B cell (primary cell): ENCODE data around the gene VWA3A. TPM values are rescaled to one million over a fixed set of nuclear protein-coding genes. Genes with fewer than 3 reads are reported as not detected.

Experiments
- ATAC-seq: fragments of 200-7000 bp; cut with Tn5 transposase; one replicate; pipeline ENCODE4 v1.10.0; 2021; ENCODE audit warnings: low read depth, mild to moderate bottlenecking, moderate number of reproducible peaks, moderate library complexity
- CTCF ChIA-PET: fragments of 350-600 bp; sonication (Branson Sonifier 250); formaldehyde crosslinking; loops from one replicate; lab custom pipeline; 2021; ENCODE audit warnings: antibody characterized with exemption, inconsistent platforms; lab: Charles Lee
- POLR2A ChIA-PET: fragments of 350-600 bp; sonication (Branson Sonifier 250); formaldehyde crosslinking; loops from one replicate; lab custom pipeline; 2021; ENCODE audit warnings: antibody characterized with exemption; lab: Charles Lee
- DNase-seq: peaks from one replicate; pipeline ENCODE4 v3.0.0; 2013
- H2AFZ ChIP-seq: 2 replicates; pipeline ENCODE4 v1.6.1; 2012; ENCODE audit warnings: mild to moderate bottlenecking, low read depth, low read length; ENCODE audit not compliant: insufficient read depth, poor library complexity, severe bottlenecking
- H3K27ac ChIP-seq, 2 donors: 1 replicate in 1 of 2; 2 replicates in 1 of 2; pipeline ENCODE4 v1.5.1; 2012 to 2013; ENCODE audit warnings: low read length in 2 of 2, mild to moderate bottlenecking in 2 of 2, moderate library complexity in 1 of 2
- H3K27me3 ChIP-seq, 4 experiments: fragments of 200-600 bp in 1 of 4; sonication (generic) in 1 of 4; replicated peaks in 1 of 4; 1 replicate in 2 of 4; 2 replicates in 2 of 4; pipeline versions ENCODE4 v1.6.1 to v1.7.0; 2013 to 2016; ENCODE audit warnings: low read length in 3 of 4, mild to moderate bottlenecking in 2 of 4, mixed read lengths in 1 of 4, moderate library complexity in 1 of 4; ENCODE audit not compliant: insufficient read depth in 4 of 4, control insufficient read depth in 3 of 4; ENCODE audit errors: control extremely low read depth in 1 of 4
- H3K36me3 ChIP-seq, 2 experiments: replicated peaks in 1 of 2; 1 replicate in 1 of 2; 2 replicates in 1 of 2; pipeline versions ENCODE4 v1.6.1 to v1.7.1; 2013; ENCODE audit warnings: low read length in 1 of 2; ENCODE audit not compliant: insufficient read depth in 2 of 2, control insufficient read depth in 1 of 2; ENCODE audit errors: control extremely low read depth in 1 of 2, extremely low read depth in 1 of 2
- H3K4me1 ChIP-seq, 2 donors: fragments of 200-600 bp in 1 of 2; sonication (generic) in 1 of 2; 1 replicate in 1 of 2; 2 replicates in 1 of 2; pipeline versions ENCODE4 v1.5.1 to v1.6.1; 2013 to 2017; ENCODE audit warnings: low read length in 2 of 2; ENCODE audit not compliant: control insufficient read depth in 2 of 2, insufficient read depth in 2 of 2
- H3K4me2 ChIP-seq: replicated peaks from 2 replicates; pipeline ENCODE3; 2012; ENCODE audit warnings: mild to moderate bottlenecking, low read depth, low read length; ENCODE audit not compliant: poor library complexity, severe bottlenecking
- H3K4me3 ChIP-seq, 5 experiments: fragments of 200-600 bp in 1 of 5; sonication (generic) in 1 of 5; 1 replicate in 3 of 5; 2 replicates in 2 of 5; pipeline versions ENCODE4 v1.5.1 to v1.7.0; 2011 to 2016; ENCODE audit warnings: low read length in 4 of 5, mild to moderate bottlenecking in 4 of 5, low read depth in 2 of 5, control low read depth in 1 of 5, moderate library complexity in 1 of 5; ENCODE audit not compliant: insufficient read depth in 1 of 5; ENCODE audit errors: control extremely low read depth in 1 of 5, extremely low read depth in 1 of 5
- H3K79me2 ChIP-seq: fragments of 200-600 bp; sonication (generic); one replicate; pipeline ENCODE4 v1.6.0; 2016; ENCODE audit warnings: low read length; ENCODE audit not compliant: control insufficient read depth, insufficient read depth
- H3K9ac ChIP-seq: fragments of 200-600 bp; sonication (generic); 2 replicates; pipeline ENCODE4 v1.6.1; 2017; ENCODE audit warnings: mild to moderate bottlenecking, low read length, moderate library complexity
- H3K9me3 ChIP-seq, 3 donors: one replicate each; pipeline versions ENCODE4 v1.6.1 to v1.7.1; 2013; ENCODE audit warnings: low read length in 2 of 3; ENCODE audit not compliant: control insufficient read depth in 2 of 3, insufficient read depth in 1 of 3; ENCODE audit errors: control extremely low read depth in 1 of 3
- H4K20me1 ChIP-seq: 2 replicates; pipeline ENCODE4 v1.6.0; 2012; ENCODE audit warnings: mild to moderate bottlenecking, low read length; ENCODE audit not compliant: insufficient read depth, control insufficient read depth, poor library complexity, severe bottlenecking
- H3K27ac Mint-ChIP-seq: one replicate; pipeline ENCODE4 v1.8.0; 2021; ENCODE audit warnings: mixed read lengths
- H3K27me3 Mint-ChIP-seq: one replicate; pipeline ENCODE4 v1.8.0; 2021; ENCODE audit warnings: mixed read lengths
- H3K4me1 Mint-ChIP-seq: one replicate; pipeline ENCODE4 v1.8.0; 2021; ENCODE audit warnings: mixed read lengths
- H3K4me3 Mint-ChIP-seq: one replicate; pipeline ENCODE4 v1.8.0; 2021; ENCODE audit warnings: mixed read lengths
- H3K9me3 Mint-ChIP-seq: one replicate; pipeline ENCODE4 v1.8.0; 2022; ENCODE audit warnings: mixed read lengths; ENCODE audit not compliant: insufficient read depth
- CTCF ChIP-seq: fragments of 200-600 bp; IDR thresholded peaks from one replicate; pipeline ENCODE4 v1.8.0; 2022; ENCODE audit warnings: antibody characterized with exemption, mild to moderate bottlenecking
- EZH2 ChIP-seq: IDR thresholded peaks from 2 replicates; pipeline ENCODE4 v1.6.1; 2012; ENCODE audit warnings: borderline replicate concordance, low read depth, mild to moderate bottlenecking, moderate library complexity, low read length; ENCODE audit not compliant: insufficient read depth, poor library complexity, severe bottlenecking
- WGBS: methylation state at CpG from one replicate; pipeline ENCODE4 v1.1.5; 2013; ENCODE audit warnings: missing lambda C conversion rate; ENCODE audit not compliant: insufficient coverage; 5-methylcytosine and 5-hydroxymethylcytosine counted together
- intact Hi-C: fragments of 100-400 bp; cut with micrococcal nuclease; formaldehyde crosslinking; loops from one replicate; pipeline ENCODE4 v1.10.0; 2022
- polyA plus RNA-seq: library from polyadenylated mRNA; depleted of rRNA; stranded (reverse); fragments of >200 nt; gene quantifications from 2 replicates; pipeline ENCODE4 v1.2.3, GENCODE V29; 2012
- total RNA-seq, 2 donors: library from RNA; stranded (reverse); fragments of 120-200 nt in 1 of 2; gene quantifications; 1 replicate in 1 of 2; 2 replicates in 1 of 2; pipeline versions ENCODE4 v1.2.3 to v1.2.4, GENCODE V29; 2013 to 2022

Gene VWA3A
- total and polyA plus RNA-seq, 2 donors (not counting 1 experiment from before 2014, with no cell fraction given): 0.28 to 0.47 TPM

DNA sequence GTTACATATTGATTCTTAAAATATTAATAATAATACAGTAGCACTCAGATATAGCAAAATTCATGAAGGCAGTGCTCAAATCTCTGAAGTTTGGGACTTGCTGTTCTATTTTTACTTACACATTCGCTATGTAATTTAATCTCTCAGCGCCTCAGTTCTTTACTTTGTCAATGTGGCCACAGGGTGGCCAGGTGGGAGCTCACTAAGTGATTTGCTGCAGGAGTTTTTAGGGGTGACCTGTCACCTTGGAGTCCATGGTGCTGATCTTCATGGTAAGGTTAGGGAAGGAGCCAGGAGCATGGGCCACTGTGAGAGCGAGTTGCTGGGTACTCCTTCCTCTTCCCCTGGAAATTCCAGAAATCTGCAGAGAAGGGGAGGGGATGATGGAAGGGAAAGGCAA lies 28.1 kb downstream of the VWA3A start:
- WGBS: no CpG with 5 or more reads among the region's 3 CpGs
- H3K9me3 Mint-ChIP-seq: no peaks in the 10 kb centered on the region
- DNase-seq (no peak), ATAC-seq (no peak)
- no peak overlapping the region for H3K27ac Mint-ChIP-seq
- no peak overlapping the region for H3K4me3 Mint-ChIP-seq
- Histone ChIP-seq H3K27ac (no peak overlapping the region), H3K79me2 (no peaks in the 10 kb centered on the region), H3K9ac (no peak overlapping the region), H3K36me3 (no peaks in the 10 kb centered on the region), H4K20me1 (no peaks in the 10 kb centered on the region), H3K9me3 (no peaks in the 10 kb centered on the region), H2AFZ (no peak overlapping the region), H3K4me2 (no peak overlapping the region), H3K27me3 (no peaks in the 10 kb centered on the region), H3K4me3 (no peak overlapping the region), H3K4me1 (peaks cover 4 to 5% of the 10 kb centered on the region in 2 donors)
- TF ChIP-seq CTCF (no peak), EZH2 (no peak)
- H3K4me1 Mint-ChIP-seq: peaks cover 12% of the 10 kb centered on the region
- CTCF ChIA-PET: interaction anchor here (1.2 kb wide), 1 partner anchor 11 kb away, joined by 3 read pairs; no protein-coding TSS in a partner anchor
- no peaks in the 10 kb centered on the region for H3K27me3 Mint-ChIP-seq
- intact Hi-C loops: no loop called here
- POLR2A ChIA-PET: no interaction called here

DNA sequence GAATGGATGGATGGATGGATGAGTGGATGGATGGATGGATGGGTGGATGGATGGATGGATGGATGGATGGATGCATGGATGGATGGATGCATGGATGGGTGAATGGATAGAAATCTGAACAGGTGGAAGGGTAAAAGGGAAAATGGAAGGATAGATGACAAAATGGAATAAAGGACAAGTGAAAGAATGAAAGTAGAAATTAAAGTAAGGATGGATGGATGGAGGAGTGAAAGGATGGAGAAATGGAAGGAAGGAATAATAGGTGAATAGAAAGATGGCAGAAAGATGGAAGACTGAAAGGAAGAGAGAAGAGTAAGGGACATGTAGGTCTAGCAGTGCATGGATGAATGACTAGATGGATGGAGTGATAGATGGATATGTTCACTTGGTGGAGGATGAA lies 29.9 kb downstream of the VWA3A start:
- peaks cover 4 to 5% of the 10 kb centered on the region in 2 donors for H3K4me1 ChIP-seq
- ChIA-PET CTCF (no interaction called here), POLR2A (no interaction called here)
- H3K4me2 ChIP-seq: no peak overlapping the region
- intact Hi-C loops: no loop called here
- no peak overlapping the region for H3K4me3 ChIP-seq
- no peaks in the 10 kb centered on the region for H3K36me3 ChIP-seq
- no peak overlapping the region for H3K4me3 Mint-ChIP-seq
- H3K27ac ChIP-seq: no peak overlapping the region
- H3K9ac ChIP-seq: no peak overlapping the region
- H4K20me1 ChIP-seq: no peaks in the 10 kb centered on the region
- H2AFZ ChIP-seq: no peak overlapping the region
- no peaks in the 10 kb centered on the region for H3K27me3 ChIP-seq
- H3K27ac Mint-ChIP-seq: no peak overlapping the region
- H3K9me3 ChIP-seq: no peaks in the 10 kb centered on the region
- H3K4me1 Mint-ChIP-seq: peaks cover 12% of the 10 kb centered on the region
- H3K9me3 Mint-ChIP-seq: no peaks in the 10 kb centered on the region
- no peaks in the 10 kb centered on the region for H3K27me3 Mint-ChIP-seq
- no peaks in the 10 kb centered on the region for H3K79me2 ChIP-seq
- ATAC-seq (no peak), DNase-seq (no peak)
- TF ChIP-seq CTCF (no peak), EZH2 (no peak)
